Brain microvascular endothelial cell (primary cell): Measurements from ENCODE around the gene TMEM131L.

Experiments
- DNase-seq: peaks from one replicate; pipeline ENCODE4 v3.0.0-alpha.2; 2020
- H3K27ac ChIP-seq: fragments of 250-450 bp; sonication (Bioruptor Pico); 2 replicates; pipeline ENCODE4 v1.5.1; 2020; ENCODE audit warnings: mild to moderate bottlenecking, moderate library complexity
- H3K27me3 ChIP-seq: fragments of 250-450 bp; sonication (Bioruptor Pico); replicated peaks from 2 replicates; pipeline ENCODE4 v1.5.1; 2020; ENCODE audit warnings: mild to moderate bottlenecking
- H3K36me3 ChIP-seq: fragments of 250-450 bp; sonication (Bioruptor Pico); replicated peaks from 2 replicates; pipeline ENCODE4 v1.5.1; 2020; ENCODE audit warnings: mild to moderate bottlenecking
- H3K4me3 ChIP-seq: 2 replicates; pipeline ENCODE4 v1.5.1; 2011; ENCODE audit warnings: low read depth, mild to moderate bottlenecking, control low read depth, low read length, moderate library complexity
- CTCF ChIP-seq: IDR thresholded peaks from 2 replicates; pipeline ENCODE4 v1.5.1; 2011; ENCODE audit warnings: low read depth, mild to moderate bottlenecking, moderate library complexity, low read length, control low read depth, inconsistent platforms; ENCODE audit errors: missing control alignments
- in situ Hi-C: cut with HindIII; loops from 2 replicates; pipeline ENCODE4 v1.10.0; 2017; ENCODE audit warnings: low sequenced_read_pairs, low pct_ligation_motif_present

Gene TMEM131L

GRCh38 chr4:153570228-153570973 lies 104.2 kb downstream of the TMEM131L start:
- H3K4me3 ChIP-seq = no peak overlapping the region
- in situ Hi-C loops = no loop called here
- no peaks in the 10 kb centered on the region for H3K27me3 ChIP-seq
- no peak overlapping the region for H3K27ac ChIP-seq
- no peaks in the 10 kb centered on the region for H3K36me3 ChIP-seq
- DNase-seq = no peak
- TF ChIP-seq CTCF = no peak

- Histone ChIP-seq H3K36me3 (no peaks in the 10 kb centered on the region), H3K4me3 (no peak overlapping the region), H3K27ac (no peak overlapping the region), H3K27me3 (no peaks in the 10 kb centered on the region)
- no peak for DNase-seq
- in situ Hi-C loops = no loop called here
- no peak for TF ChIP-seq CTCF
Measured at GRCh38 chr4:153571006-153571545, 104.9 kb downstream of the TMEM131L start.

GRCh38 chr4:153572609-153573008 lies 106.4 kb downstream of the TMEM131L start:
- Histone ChIP-seq H3K27me3 (no peaks in the 10 kb centered on the region), H3K4me3 (no peak overlapping the region), H3K27ac (no peak overlapping the region), H3K36me3 (no peaks in the 10 kb centered on the region)
- DNase-seq = no peak
- in situ Hi-C loops = no loop called here
- TF ChIP-seq CTCF = no peak

- DNase-seq = no peak
- no peaks in the 10 kb centered on the region for H3K36me3 ChIP-seq
- in situ Hi-C loops = no loop called here
- no peak for TF ChIP-seq CTCF
- H3K27ac ChIP-seq = no peak overlapping the region
- no peak overlapping the region for H3K4me3 ChIP-seq
- no peaks in the 10 kb centered on the region for H3K27me3 ChIP-seq
Measured at GRCh38 chr4:153573221-153573620, 107.1 kb downstream of the TMEM131L start.

GRCh38 chr4:153573881-153574802 lies 108.0 kb downstream of the TMEM131L start:
- in situ Hi-C loops = no loop called here
- TF ChIP-seq CTCF = peak; percentile 85
- H3K27ac ChIP-seq = no peak overlapping the region
- H3K36me3 ChIP-seq = no peaks in the 10 kb centered on the region
- H3K4me3 ChIP-seq = no peak overlapping the region
- H3K27me3 ChIP-seq = no peaks in the 10 kb centered on the region
- DNase-seq = peak; percentile 83
